Muscle of leg (tissue), 11 donors: ENCODE results near the gene HDLBP. TPM values are rescaled to one million over a fixed set of nuclear protein-coding genes. Genes with fewer than 3 reads are reported as not detected.
"Not testable (repeated sequence)": the region's sequence is repeated elsewhere in the genome, so short reads cannot be mapped to it uniquely, and the experiment has no call there.

Source experiments
- DNase-seq: peaks from one replicate; pipeline ENCODE4 v3.0.0; 2013
- H3K27ac ChIP-seq: one replicate; pipeline ENCODE4 v1.5.1; 2013; ENCODE audit warnings: mild to moderate bottlenecking, low read length, control low read depth
- H3K27me3 ChIP-seq: one replicate; pipeline ENCODE4 v1.6.1; 2013; ENCODE audit warnings: low read length; ENCODE audit not compliant: control insufficient read depth, insufficient read depth
- H3K36me3 ChIP-seq: one replicate; pipeline ENCODE4 v1.6.1; 2013; ENCODE audit warnings: low read length; ENCODE audit not compliant: control insufficient read depth, insufficient read depth
- H3K4me1 ChIP-seq: one replicate; pipeline ENCODE4 v1.6.1; 2013; ENCODE audit warnings: low read length; ENCODE audit not compliant: control insufficient read depth, insufficient read depth
- H3K4me3 ChIP-seq: one replicate; pipeline ENCODE4 v1.5.1; 2013; ENCODE audit warnings: low read length, control low read depth
- H3K9me3 ChIP-seq: replicated peaks from 2 replicates; pipeline ENCODE4 v1.6.1; 2013; ENCODE audit warnings: low read depth, low read length; ENCODE audit not compliant: control insufficient read depth
- WGBS: methylation state at CpG from one replicate; pipeline ENCODE4 v1.1.5; 2013; ENCODE audit warnings: missing lambda C conversion rate; ENCODE audit not compliant: insufficient coverage; 5-methylcytosine and 5-hydroxymethylcytosine counted together
- polyA plus RNA-seq, 8 donors: library from polyadenylated mRNA; unstranded; fragments of 120-200 nt; gene quantifications; one replicate each; pipeline versions ENCODE4 v1.2.1 to v1.2.3, GENCODE V29; 2013; ENCODE audit warnings: inconsistent platforms in 1 of 8, low replicate concordance in 1 of 8; ENCODE audit not compliant: insufficient read length in 8 of 8, insufficient read depth in 1 of 8
- total RNA-seq: library from RNA; stranded (reverse); fragments of 120-200 nt; gene quantifications from one replicate; pipeline ENCODE4 v1.2.4, GENCODE V29; 2013

HDLBP gene
- total and polyA plus RNA-seq, 9 donors = 331 to 470 (median 404) TPM

GRCh38 chr2:241295326-241296095 is 20.0 kb downstream of the HDLBP start:
- Histone ChIP-seq H3K4me3 (no peak overlapping the region), H3K27me3 (no peaks in the 10 kb centered on the region), H3K36me3 (peaks cover 2% of the 10 kb centered on the region), H3K9me3 (no peaks in the 10 kb centered on the region), H3K27ac (no peak overlapping the region), H3K4me1 (no peaks in the 10 kb centered on the region)
- DNase-seq = peak; percentile 27
- 95% methylated on average over 3 of the region's 7 CpGs for WGBS

GRCh38 chr2:241293378-241293797 is 22.1 kb downstream of the HDLBP start:
- H3K9me3 ChIP-seq, H3K27ac ChIP-seq, H3K36me3 ChIP-seq, H3K27me3 ChIP-seq, DNase-seq, H3K4me1 ChIP-seq, H3K4me3 ChIP-seq: not testable (repeated sequence)
- WGBS = 89% methylated on average over 2 of the region's 7 CpGs

- 48% methylated on average over 3 of the region's 6 CpGs for WGBS
- no peaks in the 10 kb centered on the region for H3K9me3 ChIP-seq
- no peak overlapping the region for H3K27ac ChIP-seq
Observed at GRCh38 chr2:241291977-241292376, 23.5 kb downstream of the HDLBP start.

GRCh38 chr2:241291153-241291552 is 24.3 kb downstream of the HDLBP start:
- DNase-seq = no peak
- WGBS = 95% methylated on average over 3 of the region's 6 CpGs
- Histone ChIP-seq H3K27me3 (no peaks in the 10 kb centered on the region), H3K4me3 (no peak overlapping the region), H3K36me3 (no peaks in the 10 kb centered on the region), H3K27ac (no peak overlapping the region), H3K9me3 (no peaks in the 10 kb centered on the region), H3K4me1 (no peaks in the 10 kb centered on the region)

More at GRCh38 chr2:241291977-241292376, 23.5 kb downstream of the HDLBP start:
- Histone ChIP-seq H3K27me3 (no peaks in the 10 kb centered on the region), H3K4me3 (no peak overlapping the region), H3K4me1 (no peaks in the 10 kb centered on the region), H3K36me3 (no peaks in the 10 kb centered on the region)
- DNase-seq = no peak

GRCh38 chr2:241289597-241289996 is 25.9 kb downstream of the HDLBP start:
- no peaks in the 10 kb centered on the region for H3K27me3 ChIP-seq
- no peaks in the 10 kb centered on the region for H3K4me1 ChIP-seq
- no peak for DNase-seq
- H3K9me3 ChIP-seq = no peaks in the 10 kb centered on the region
- H3K36me3 ChIP-seq = peaks cover 3% of the 10 kb centered on the region
- no peak overlapping the region for H3K4me3 ChIP-seq
- WGBS = 43% methylated on average over 1 of the region's 3 CpGs
- H3K27ac ChIP-seq = no peak overlapping the region

- no peak for DNase-seq
- H3K36me3 ChIP-seq = peaks cover 3% of the 10 kb centered on the region
- no peaks in the 10 kb centered on the region for H3K9me3 ChIP-seq
- H3K27ac ChIP-seq = no peak overlapping the region
- WGBS = 100% methylated on average over 1 of the region's 4 CpGs
- no peak overlapping the region for H3K4me3 ChIP-seq
- H3K27me3 ChIP-seq = no peaks in the 10 kb centered on the region
- H3K4me1 ChIP-seq = no peaks in the 10 kb centered on the region
Observed at GRCh38 chr2:241289053-241289452, 26.4 kb downstream of the HDLBP start.

GRCh38 chr2:241288324-241288888 is 27.1 kb downstream of the HDLBP start:
- Histone ChIP-seq H3K9me3 (no peaks in the 10 kb centered on the region), H3K27me3 (no peaks in the 10 kb centered on the region), H3K36me3 (peaks cover 3% of the 10 kb centered on the region), H3K4me3 (no peak overlapping the region), H3K4me1 (no peaks in the 10 kb centered on the region), H3K27ac (no peak overlapping the region)
- no peak for DNase-seq
- WGBS = 71% methylated on average over 2 of the region's 3 CpGs

- Histone ChIP-seq H3K9me3 (no peaks in the 10 kb centered on the region), H3K27ac (no peak overlapping the region), H3K4me3 (no peak overlapping the region), H3K36me3 (peaks cover 3% of the 10 kb centered on the region), H3K27me3 (no peaks in the 10 kb centered on the region), H3K4me1 (no peaks in the 10 kb centered on the region)
- no peak for DNase-seq
- 67% methylated on average over 5 of the region's 9 CpGs for WGBS
Observed at GRCh38 chr2:241286348-241287090, 29.0 kb downstream of the HDLBP start.

- Histone ChIP-seq H3K4me3 (no peak overlapping the region), H3K36me3 (peaks cover 3% of the 10 kb centered on the region), H3K9me3 (no peaks in the 10 kb centered on the region), H3K27me3 (no peaks in the 10 kb centered on the region), H3K4me1 (no peaks in the 10 kb centered on the region), H3K27ac (no peak overlapping the region)
- WGBS = no CpG with 5 or more reads among the region's 1 CpG
- no peak for DNase-seq
Observed at GRCh38 chr2:241285596-241285995, 29.9 kb downstream of the HDLBP start.

- Histone ChIP-seq H3K27me3 (no peaks in the 10 kb centered on the region), H3K27ac (no peak overlapping the region), H3K4me1 (no peaks in the 10 kb centered on the region), H3K36me3 (peaks cover 3% of the 10 kb centered on the region), H3K4me3 (no peak overlapping the region), H3K9me3 (no peaks in the 10 kb centered on the region)
- WGBS = no CpG with 5 or more reads among the region's 5 CpGs
- DNase-seq = peak; percentile 24
Observed at GRCh38 chr2:241282555-241282954, 32.9 kb downstream of the HDLBP start.
